GM19468 (cell line): ENCODE measurements around the gene NME3.

Experiments
- ATAC-seq: cut with Tn5 transposase; IDR thresholded peaks from one replicate; pipeline ENCODE4 v1.9.1; 2021; ENCODE audit warnings: mild to moderate bottlenecking, moderate library complexity, moderate number of reproducible peaks; ENCODE audit not compliant: unreplicated experiment; ENCODE audit errors: extremely low read depth

The NME3 gene

DNA sequence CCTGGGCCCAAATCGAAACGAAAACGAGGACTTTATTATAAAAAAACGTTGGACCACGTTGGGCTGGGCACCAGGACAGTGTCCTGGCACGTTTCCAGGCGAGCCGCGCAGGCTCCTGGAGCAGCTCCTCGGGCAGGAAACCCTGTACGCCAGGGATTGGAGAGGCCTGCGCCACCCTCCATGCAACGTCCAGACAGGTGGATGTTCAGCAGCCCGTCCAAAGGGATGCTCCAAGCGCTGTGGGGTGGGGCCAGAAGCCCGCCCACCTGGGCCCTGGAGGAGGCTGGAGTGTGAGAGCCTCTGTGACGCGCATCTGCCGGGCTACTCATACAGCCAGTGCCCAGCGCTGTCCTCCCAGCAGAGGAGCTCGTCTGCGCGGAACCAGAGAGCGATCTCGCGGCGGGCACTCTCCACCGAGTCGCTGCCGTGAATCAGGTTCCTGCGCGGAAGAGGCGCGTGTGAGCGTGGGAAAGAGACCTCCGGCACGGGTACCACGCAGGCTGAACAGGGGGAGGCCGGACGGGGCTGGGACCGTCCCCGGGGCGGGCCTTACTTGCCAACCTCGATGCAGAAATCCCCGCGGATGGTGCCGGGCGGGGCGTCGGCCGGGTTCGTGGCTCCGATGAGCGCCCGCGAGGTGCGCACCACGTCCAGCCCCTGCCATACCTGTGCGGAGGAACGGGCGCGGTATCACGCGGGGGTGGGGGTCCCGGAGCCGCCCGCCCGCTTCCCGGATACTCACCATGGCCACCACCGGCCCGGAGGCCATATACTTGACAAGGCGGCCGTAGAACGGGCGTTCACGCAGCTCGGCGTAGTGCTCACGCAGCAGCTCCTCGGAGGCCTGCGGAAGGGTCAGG lies 785 bp downstream of the NME3 start:
- no peak for ATAC-seq

DNA sequence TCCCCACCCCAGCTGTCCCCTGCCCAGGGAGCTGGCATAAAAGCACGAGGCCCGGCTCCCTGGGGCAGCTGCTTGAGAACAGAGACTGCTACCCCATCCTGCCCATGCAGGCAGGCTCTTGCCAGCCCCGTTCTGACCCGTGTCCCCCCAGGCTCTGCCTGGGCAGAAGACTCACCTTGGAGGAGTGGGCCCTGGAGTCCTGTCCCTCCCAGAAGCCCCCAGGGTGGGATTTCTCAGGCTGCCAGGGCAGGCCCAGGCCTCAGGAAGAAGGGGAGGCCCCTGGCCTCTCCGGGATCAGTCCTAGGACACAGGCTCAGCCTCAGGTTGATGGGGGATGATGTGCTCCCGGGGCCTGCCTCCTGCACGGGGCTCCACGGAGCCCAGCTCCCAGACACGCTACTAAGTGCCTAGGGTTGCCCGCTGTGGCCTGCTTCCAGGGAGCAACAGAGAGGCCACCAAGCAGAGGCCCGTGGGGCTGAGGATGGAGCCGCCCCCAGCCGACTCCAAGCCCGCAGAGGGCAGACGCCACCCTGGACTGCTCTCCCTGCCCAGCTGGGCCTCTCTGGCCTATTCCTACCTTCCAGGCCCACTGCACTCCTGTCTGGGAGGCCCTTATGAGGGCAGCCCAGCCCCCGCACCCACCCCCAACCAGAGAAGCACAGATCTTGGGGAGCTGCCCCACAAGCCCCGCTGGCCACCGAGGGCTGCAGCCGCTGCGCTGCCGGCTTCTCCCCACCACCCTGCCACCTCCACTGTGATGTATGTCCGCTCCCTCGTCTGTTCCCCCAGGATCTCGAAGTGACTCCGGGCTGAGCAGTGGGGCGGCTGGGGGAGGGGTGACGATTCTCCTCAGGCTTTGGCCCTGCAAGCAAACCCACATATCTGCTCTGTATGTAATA lies 1.7 kb downstream of the NME3 start:
- no peak for ATAC-seq

DNA sequence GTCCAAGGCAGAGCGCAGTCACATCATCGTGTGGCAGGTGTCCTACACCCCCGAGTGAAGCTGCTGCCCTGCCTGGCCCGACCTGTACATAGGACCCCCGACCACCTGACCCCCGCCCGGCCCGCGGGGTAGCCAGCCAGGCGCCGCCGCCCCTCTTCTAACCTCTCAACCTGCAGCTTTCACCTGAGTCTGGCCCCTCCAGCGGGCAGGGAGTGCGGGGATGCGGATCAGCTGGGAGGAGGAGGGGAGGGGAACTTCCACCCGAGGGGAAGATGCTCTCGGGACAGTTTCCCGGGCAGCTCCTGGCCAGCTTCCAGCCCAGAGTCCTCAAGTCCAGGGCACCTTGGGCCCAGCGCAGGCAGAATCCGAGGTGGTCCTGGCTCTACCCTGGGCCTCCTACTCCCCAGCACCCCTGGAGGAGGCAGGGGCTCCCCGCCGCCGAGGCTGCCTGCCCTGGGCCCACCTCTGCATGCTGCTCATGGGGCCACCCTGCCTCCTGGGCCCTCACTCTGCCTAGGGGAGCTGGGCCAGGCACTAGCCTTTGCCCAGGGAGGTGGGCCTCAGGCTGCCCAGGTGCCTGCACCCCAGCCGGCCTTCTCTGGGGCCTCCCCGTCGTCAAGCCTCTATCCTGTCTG lies 2.5 kb downstream of the NME3 start:
- ATAC-seq: no peak

DNA sequence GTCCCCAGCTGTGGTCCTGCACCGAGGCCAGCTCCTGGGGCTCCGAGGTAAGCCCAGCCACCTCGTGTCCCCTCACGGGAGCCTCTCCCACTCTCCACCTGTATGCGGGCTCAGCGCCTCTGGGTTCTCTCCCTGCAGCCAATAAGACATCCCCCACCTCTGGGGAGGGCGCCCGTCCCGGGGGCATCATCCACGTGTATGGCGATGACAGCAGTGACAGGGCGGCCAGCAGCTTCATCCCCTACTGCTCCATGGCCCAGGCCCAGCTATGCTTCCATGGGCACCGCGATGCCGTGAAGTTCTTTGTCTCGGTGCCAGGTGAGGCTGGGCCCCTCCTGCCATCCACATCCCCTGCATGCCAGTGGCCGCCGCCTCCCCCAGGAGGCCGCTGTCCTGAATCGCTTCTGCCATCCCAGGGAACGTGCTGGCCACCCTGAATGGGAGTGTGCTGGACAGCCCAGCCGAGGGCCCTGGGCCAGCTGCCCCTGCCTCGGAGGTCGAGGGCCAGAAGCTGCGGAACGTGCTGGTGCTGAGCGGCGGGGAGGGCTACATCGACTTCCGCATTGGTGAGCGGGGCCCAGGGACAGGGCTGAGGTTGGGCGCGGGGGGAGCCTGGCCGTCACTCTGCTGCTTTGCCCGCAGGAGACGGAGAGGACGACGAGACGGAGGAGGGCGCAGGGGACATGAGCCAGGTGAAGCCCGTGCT lies 3.1 kb downstream of the NME3 start:
- no peak for ATAC-seq

DNA sequence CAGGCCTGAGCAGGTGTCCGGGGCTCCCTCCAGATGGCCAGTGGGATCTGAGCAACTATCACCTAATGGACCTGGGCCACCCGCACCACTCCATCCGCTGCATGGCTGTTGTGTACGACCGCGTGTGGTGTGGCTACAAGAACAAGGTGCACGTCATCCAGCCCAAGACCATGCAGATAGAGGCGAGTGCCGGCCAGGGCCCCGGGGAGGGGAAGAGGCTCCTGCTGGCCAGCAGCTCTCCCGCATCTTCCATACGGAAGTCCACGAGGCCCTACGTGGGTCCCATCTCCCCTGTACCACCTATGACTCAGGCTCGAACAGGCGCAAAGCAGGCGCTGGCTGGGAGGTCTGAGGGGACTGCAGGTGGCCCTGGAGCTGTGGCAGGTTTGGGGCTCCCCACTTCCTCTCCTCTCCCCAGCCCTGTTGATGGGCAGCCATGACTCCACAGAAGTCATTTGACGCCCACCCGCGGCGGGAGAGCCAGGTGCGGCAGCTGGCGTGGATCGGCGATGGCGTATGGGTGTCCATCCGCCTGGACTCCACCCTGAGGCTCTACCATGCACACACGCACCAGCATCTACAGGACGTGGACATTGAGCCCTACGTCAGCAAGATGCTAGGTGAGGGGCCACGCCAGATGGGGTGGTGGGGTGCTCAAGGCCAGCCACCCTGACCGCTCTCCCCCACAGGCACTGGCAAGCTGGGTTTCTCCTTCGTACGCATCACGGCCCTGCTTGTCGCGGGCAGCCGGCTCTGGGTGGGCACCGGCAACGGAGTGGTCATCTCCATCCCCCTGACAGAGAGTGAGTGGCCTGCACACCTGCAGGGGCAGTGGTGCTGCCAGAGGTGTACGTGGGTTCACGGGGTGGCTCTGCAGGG lies 4.0 kb downstream of the NME3 start:
- ATAC-seq: no peak

DNA sequence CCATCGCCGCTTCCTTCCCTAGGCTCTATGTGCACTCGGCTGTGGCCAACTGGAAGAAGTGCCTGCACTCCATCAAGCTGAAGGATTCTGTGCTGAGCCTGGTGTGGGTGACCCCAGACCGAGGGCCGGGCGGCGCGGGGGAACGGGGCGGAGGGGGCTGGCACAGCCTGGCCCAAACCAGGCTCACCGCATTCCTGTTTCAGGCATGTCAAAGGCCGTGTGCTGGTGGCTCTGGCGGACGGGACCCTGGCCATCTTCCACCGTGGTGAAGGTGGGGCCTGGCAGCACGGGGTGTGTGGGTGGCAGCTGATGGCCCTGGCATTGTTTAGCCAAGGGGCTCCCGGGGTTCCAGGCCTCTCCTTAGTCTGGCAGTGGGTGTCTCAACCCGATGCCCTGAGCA lies 4.6 kb downstream of the NME3 start:
- no peak for ATAC-seq

DNA sequence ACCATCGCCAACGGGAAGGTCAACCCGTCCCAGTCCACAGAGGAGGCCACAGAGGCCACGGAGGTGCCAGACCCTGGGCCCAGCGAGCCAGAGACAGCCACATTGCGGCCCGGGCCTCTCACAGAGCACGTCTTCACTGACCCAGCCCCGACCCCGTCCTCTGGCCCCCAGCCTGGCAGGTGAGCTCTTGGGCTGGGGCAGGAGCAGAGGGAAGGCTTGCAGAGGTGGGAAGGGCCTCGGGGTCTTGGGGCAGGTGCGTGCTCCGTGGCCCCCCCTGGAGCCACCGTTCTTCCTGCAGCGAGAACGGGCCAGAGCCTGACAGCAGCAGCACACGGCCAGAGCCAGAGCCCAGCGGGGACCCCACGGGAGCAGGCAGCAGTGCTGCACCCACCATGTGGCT lies 5.1 kb downstream of the NME3 start:
- no peak for ATAC-seq

DNA sequence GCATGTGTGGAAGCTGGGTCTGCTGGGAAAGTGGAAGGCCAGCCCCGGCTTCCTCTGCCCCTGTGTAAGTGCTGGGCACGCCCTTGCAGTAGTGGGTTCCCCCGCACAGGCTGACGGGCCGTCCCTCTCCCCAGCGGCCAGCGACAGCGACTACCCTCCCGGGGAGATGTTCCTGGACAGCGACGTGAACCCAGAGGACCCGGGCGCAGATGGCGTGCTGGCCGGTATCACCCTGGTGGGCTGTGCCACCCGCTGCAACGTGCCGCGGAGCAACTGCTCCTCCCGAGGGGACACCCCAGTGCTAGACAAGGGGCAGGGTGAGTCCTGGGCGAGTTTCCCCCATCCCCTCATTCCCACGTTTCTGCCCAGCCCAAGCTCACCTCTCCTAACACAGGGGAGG lies 5.5 kb downstream of the NME3 start:
- no peak for ATAC-seq

DNA sequence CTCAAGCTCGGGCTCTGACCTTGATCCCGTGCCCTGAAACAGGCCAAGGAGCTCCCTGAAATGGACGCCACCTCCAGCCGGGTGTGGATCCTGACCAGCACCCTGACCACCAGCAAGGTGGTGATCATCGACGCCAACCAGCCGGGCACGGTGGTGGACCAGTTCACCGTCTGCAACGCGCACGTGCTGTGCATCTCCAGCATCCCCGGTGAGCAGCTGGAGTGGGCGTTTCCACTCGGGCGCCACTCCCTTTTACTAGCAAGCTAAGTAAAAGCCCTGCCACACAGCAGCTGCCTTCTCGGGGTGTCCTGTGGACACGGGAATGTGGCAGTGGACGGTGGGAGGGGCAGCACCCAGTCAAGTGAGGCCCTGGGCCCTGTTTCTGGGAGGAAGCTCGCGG lies 6.4 kb downstream of the NME3 start:
- no peak for ATAC-seq

DNA sequence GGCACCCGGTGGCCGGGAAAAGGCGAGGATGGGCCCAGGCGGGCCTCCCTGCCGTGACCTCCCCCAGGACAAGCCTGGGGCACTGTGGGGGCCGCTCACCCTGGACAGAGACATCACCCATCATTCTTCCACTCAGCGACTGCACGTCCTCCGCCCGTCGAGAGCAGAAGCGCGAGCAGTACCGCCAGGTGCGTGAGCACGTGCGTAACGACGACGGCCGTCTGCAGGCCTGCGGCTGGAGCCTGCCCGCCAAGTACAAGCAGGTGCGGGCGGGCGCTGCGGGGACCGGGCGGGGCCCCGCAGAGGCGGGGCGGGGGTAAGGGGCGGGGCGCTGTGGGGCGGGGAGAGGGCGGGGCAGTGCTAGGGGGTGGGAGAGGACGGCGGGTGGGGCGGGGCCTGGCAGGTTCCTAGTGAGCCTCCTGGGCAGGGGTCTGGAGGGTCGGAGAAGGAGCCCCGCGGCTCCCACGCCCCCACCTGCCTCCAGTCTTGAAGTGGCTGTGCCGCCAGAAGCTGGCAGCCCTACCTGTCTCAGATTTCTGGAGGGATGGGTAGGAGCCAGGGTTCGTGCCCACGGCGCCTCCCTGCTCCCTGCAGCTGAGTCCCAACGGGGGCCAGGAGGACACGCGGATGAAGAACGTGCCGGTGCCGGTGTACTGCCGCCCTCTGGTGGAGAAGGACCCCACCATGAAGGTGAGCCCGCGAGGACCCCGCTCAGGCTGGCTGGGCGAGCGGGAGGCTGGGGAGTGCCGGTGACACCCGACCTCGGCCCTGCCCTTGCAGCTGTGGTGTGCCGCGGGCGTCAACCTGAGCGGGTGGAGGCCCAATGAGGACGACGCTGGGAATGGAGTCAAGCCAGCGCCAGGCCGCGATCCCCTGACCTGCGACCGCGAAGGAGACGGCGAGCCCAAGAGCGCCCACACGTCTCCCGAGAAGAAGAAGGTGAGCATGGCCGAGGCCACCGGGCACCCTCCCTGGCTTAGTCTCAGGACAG lies 7.5 kb downstream of the NME3 start:
- ATAC-seq: no peak

DNA sequence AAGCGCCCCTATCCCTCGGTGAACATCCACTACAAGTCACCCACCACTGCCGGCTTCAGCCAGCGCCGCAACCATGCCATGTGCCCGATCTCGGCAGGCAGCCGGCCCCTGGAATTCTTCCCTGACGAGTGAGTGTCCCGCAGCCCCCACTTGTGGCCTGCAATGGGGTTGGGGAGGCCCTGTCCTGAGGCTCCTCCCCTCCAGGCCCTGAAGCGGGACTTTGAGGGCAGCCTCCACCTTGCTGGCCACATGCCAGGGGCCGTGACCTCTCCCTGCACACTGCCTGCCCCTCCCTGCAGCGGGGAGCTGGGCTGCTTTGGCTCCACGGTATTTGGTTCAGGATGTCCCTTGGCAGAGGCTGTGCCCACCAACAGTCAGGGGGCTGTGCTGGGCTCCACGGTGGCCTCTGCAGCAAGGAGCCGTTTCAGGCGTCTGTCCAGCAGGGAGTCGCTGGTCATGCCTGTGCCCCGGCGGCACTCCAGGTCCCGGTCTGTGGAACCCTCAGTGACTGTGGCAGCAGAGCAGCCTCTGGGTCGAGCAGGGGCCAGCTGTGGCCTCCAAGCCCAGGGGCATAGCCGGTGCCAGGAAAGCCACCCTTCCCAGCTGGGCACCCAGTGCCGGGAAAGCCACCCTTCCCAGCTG lies 8.3 kb downstream of the NME3 start:
- ATAC-seq: no peak

DNA sequence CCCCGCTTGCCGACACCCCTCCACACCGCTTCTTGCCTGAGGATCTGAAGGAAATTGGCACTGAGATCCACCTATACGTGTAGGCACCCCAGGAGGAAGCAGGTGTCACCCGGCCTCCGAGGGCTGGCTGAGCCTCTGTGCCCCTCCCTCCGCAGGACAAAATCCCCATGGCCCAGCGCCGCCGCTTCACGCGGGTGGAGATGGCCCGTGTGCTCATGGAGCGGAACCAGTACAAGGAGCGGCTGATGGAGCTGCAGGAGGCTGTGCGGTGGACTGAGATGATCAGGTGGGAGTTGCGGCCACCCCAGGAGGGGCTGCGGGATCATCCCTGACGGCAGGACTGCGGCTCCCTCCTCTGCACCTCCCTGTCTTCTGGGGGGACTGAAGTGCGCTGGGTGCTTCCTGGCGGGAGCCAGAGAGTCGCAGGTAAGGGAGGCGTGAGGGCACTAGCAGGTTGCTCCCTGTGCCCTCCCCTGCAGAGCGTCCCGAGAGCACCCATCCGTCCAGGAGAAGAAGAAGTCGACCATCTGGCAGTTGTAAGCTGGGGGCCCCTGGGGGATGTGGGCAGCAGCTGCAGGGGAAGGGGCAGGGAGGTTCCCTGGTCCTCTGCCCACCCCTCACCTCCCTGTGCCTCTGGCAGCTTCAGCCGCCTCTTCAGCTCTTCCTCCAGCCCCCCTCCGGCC lies 9.0 kb downstream of the NME3 start:
- no peak for ATAC-seq

DNA sequence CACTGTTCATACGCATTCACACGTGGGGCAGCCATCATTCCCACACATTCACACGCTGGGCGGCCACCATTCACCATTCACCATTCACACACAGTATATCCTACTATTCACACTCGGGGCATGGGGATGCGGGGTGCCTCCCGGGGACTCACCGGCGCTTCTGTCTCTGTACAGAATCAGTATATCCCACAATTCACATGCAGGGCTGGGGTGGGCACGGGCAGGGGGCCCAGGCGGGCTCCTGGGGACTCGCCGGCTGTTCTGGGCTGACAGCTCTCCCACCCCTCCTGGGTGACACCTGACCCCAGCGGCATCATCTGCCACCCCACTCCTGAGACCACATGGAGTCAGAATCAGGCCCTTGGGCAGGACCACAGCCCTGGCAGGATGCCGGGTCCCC lies 9.6 kb downstream of the NME3 start:
- no peak for ATAC-seq

DNA sequence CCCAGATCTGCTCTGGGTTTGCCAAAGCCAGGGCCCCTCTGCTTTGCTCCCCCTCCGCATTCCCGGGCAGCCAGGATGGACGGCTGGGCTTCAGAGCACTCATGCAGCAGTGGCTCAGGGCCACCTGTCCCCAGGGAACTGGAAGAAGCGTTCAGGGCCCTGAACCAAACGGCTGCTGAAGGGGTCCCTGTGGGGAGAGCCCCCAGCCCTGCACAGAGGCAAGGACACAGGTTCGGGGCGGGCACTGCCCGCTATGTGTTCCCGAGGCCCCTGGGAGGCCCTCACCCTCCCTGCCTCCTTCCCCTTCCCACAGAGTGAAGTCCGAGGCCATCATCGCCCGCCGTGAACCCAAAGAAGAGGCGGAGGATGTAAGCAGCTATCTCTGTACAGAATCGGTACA lies 10.4 kb downstream of the NME3 start:
- no peak for ATAC-seq

DNA sequence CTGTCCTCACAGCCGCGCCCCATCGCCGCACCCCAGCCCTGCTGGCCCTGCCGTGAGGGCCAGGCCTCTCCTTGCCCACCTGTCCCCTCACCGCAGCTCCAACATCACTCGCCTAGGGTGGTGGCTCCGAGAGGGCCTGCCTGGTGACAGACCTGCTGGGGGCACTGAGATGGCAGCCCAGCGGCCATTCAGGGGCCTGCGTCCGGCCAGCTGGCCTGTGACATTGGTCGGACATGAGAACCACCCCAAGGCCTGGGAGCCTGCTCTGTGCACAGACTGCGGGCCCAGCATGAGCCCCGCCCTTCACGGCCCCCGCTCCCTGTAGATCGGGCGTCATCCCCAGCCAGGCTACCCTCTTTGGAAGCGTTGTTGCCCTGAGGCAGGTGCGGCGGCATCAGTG lies 11.8 kb downstream of the NME3 start:
- no peak for ATAC-seq

DNA sequence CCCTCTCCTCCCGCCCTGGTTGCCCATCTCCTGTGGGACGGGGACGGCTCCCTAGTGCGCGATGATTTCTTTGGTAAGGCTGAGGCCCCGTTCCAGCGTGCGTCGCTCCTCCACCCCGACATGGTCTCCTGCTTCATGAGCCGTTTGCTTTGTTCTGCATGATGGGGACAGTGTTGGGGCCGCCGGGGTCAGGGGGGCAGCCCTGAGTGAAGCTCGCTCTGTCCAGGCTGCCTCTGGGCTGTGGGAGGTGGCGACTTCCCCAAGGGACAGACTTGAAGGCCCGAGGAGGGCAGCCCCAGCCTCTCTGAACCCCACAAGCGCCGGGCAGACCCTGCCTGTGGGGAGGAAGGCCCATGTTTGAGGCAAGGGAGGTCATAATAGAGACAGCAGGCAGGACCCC lies 12.4 kb downstream of the NME3 start:
- ATAC-seq: no peak
